GF-D8 (cell line): ENCODE results near the gene NUMB.
A peak's percentile ranks its signal among the peaks of the same experiment; 100 is the strongest.
"Not testable (repeated sequence)": the region's sequence is repeated elsewhere in the genome, so short reads cannot be mapped to it uniquely, and the experiment has no call there.

Experiments used
- DNase-seq: peaks from one replicate; lab custom pipeline; 2025; lab: John Stamatoyannopoulos, UW

Gene NUMB

GRCh38 chr14:73359445-73359844 is 98.9 kb downstream of the NUMB start:
- DNase-seq = no peak

- DNase-seq = no peak
Observed at GRCh38 chr14:73358187-73358586, 100.2 kb downstream of the NUMB start.

- not testable (repeated sequence) for DNase-seq
Observed at GRCh38 chr14:73349091-73349490, 109.3 kb downstream of the NUMB start.

GRCh38 chr14:73344319-73344718 is 114.0 kb downstream of the NUMB start:
- no peak for DNase-seq

- no peak for DNase-seq
Observed at GRCh38 chr14:73342670-73343069, 115.7 kb downstream of the NUMB start.

- DNase-seq = no peak
Observed at GRCh38 chr14:73339846-73340595, 118.3 kb downstream of the NUMB start.

GRCh38 chr14:73339206-73339605 is 119.1 kb downstream of the NUMB start:
- DNase-seq = no peak

GRCh38 chr14:73338551-73338950 is 119.8 kb downstream of the NUMB start:
- no peak for DNase-seq

- no peak for DNase-seq
Observed at GRCh38 chr14:73333031-73333430, 125.3 kb downstream of the NUMB start.

GRCh38 chr14:73325630-73326299 is 132.6 kb downstream of the NUMB start:
- DNase-seq = no peak

- DNase-seq = no peak
Observed at GRCh38 chr14:73325063-73325462, 133.3 kb downstream of the NUMB start.

GRCh38 chr14:73324533-73324932 is 133.8 kb downstream of the NUMB start:
- DNase-seq = no peak

- DNase-seq = no peak
Observed at GRCh38 chr14:73323896-73324399, 134.4 kb downstream of the NUMB start.

GRCh38 chr14:73313151-73313550 is 145.2 kb downstream of the NUMB start:
- DNase-seq = no peak

GRCh38 chr14:73312687-73313086 is 145.7 kb downstream of the NUMB start:
- DNase-seq = no peak

GRCh38 chr14:73311708-73312030 is 146.7 kb downstream of the NUMB start:
- peak; percentile 56 for DNase-seq

- DNase-seq = not testable (repeated sequence)
Observed at GRCh38 chr14:73309207-73309606, 149.1 kb downstream of the NUMB start.

- DNase-seq = no peak
Observed at GRCh38 chr14:73307261-73307660, 151.1 kb downstream of the NUMB start.

- no peak for DNase-seq
Observed at GRCh38 chr14:73305499-73305898, 152.8 kb downstream of the NUMB start.

- DNase-seq = no peak
Observed at GRCh38 chr14:73295198-73295796, 163.0 kb downstream of the NUMB start.

- DNase-seq = no peak
Observed at GRCh38 chr14:73293782-73294781, 164.3 kb downstream of the NUMB start.

- DNase-seq = no peak
Observed at GRCh38 chr14:73290279-73290678, 168.1 kb downstream of the NUMB start.
